NCI-H2196 treated with DMSO at 0.1 percent for 48 hours (cell line): ENCODE results near the gene UNC5C.

Experiments used
- DNase-seq: peaks from one replicate; lab custom pipeline; 2025; ENCODE audit not compliant: unreplicated experiment; lab: John Stamatoyannopoulos, UW

The UNC5C gene

GRCh38 chr4:95224402-95224801 lies 324.4 kb downstream of the UNC5C start:
- DNase-seq, result no peak

- no peak for DNase-seq
These were observed 328.3 kb downstream of the UNC5C start for GRCh38 chr4:95220205-95221175.

GRCh38 chr4:95219109-95219508 lies 329.7 kb downstream of the UNC5C start:
- no peak for DNase-seq

- DNase-seq, result no peak
These were observed 331.6 kb downstream of the UNC5C start for GRCh38 chr4:95217197-95217596.

DNA sequence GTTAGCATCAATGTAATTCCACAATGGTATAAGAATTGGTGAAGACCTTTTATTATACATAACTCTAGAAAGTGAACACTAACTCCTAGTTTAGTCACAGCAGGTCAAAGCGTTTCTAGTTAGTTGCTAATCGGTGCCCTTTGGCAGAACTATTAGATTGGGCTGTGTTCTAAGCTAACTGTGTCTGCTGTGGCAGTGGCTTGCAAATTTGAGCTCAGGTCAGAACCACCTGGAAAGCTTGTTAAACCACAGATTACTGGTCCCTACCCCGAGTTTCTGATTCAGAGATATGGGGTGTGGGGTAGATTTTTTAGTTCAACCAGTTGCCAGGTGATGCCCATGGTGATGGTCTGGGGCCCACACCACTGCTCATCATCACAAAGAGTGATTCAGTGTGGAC lies 332.1 kb downstream of the UNC5C start:
- no peak for DNase-seq

DNA sequence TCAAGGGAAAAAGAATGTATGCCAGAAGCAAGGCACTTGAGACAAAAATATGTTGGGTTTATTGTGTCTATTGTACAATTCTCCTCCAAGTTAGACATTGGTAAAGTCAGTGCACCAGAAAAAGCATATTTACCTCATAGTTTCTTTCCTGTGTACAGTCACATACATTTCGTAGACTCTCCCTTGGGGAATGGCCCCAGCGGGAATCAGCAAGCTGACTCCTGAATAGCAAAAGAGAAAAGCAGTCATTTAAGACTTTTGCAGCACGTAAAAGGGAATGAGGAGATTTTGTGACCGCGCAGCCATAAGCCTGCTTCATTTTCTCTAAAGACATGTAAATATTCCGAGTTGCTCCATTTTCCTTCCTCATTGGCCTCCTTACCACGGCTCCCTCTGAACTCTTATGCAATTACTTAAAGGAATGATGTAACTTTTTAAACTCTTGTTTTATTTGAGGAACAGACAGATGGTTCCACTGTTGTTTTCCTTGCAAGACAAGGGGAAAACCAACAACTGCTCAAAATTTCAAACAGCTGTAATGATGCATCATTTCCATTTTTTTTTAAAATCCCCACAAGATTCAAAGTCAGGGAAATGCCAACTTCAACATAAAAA lies 332.7 kb downstream of the UNC5C start:
- no peak for DNase-seq

DNA sequence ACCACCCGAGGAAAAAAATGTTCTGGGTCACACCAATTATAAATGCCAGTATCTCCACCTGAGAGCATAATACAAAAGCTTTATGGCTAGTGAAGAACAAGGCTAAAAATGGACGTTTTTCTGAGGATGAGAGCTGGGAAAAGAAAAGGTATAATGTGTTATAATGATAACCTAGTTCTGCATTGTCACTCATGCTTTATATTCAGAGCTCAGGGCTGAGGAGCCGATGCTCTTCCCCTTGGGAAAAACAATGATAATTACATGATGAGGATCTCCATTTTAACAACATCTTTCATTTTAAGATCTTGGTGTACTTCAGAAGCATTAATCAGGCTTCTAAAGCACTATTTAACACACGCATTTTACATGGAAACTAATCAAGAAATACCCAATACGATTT lies 333.7 kb downstream of the UNC5C start:
- DNase-seq, result no peak

DNA sequence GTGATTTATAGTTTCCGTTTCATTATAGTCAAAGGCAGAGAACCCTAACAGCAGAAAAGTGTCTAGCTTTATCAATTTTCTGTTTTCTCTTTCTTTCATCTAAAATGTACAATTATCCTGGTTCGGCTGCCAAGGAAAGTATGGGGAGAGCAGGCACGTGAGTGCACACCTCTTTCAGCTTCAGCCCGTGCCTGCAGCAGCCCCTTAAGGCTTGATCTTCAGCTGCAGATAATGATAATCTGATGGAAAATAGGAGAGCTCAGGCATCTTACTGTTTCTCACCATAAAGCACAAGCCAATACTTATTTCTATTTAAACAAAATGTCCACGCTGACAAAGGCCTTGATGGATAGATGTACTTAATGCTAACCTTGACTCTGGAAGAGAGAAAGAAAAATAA lies 334.4 kb downstream of the UNC5C start:
- DNase-seq, result no peak

DNA sequence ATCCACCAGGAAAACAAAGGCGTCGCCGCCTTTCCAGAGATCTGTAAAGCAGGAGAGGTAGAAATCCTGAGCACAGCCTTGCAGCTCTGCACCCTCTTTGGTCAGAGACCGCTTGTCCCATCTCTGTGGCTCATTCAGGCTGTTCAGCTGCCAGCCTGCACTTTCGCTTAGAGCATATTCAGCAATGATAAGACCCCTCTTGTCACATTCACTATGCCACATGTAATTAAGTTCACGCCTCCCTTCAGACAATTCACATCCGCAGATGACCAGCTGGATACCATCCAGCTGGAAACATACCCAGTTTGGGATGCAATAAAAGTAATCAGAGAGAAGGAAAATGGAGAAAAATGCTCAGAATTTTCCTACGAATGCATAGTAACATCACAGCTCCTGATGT lies 335.4 kb downstream of the UNC5C start:
- no peak for DNase-seq

DNA sequence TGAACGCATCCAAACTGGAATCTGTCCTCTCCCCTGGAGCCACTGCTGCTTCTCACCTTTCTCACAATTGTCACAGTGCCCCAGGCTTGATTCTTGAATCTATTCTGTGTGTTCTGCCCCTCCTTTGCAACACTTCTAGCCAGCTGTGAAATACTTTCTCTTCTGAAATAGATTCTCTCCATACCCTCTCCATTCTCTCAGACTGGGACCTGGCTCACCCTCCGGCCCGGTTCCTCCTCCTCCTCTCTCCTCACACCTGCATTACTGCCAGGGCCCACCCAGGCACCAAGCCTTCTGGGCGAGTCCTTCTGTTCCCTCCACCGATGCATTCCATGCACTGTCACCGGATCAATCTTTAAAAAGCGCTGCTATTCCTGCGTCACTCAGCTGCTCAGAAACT lies 336.1 kb downstream of the UNC5C start:
- no peak for DNase-seq

- no peak for DNase-seq
These were observed 338.8 kb downstream of the UNC5C start for GRCh38 chr4:95209927-95210326.

- DNase-seq, result no peak
These were observed 343.9 kb downstream of the UNC5C start for GRCh38 chr4:95204873-95205272.

- no peak for DNase-seq
These were observed 344.4 kb downstream of the UNC5C start for GRCh38 chr4:95204267-95204844.

- no peak for DNase-seq
These were observed 349.8 kb downstream of the UNC5C start for GRCh38 chr4:95198961-95199360.

- no peak for DNase-seq
These were observed 351.4 kb downstream of the UNC5C start for GRCh38 chr4:95197353-95197752.

- DNase-seq, result no peak
These were observed 355.2 kb downstream of the UNC5C start for GRCh38 chr4:95193391-95194224.

DNA sequence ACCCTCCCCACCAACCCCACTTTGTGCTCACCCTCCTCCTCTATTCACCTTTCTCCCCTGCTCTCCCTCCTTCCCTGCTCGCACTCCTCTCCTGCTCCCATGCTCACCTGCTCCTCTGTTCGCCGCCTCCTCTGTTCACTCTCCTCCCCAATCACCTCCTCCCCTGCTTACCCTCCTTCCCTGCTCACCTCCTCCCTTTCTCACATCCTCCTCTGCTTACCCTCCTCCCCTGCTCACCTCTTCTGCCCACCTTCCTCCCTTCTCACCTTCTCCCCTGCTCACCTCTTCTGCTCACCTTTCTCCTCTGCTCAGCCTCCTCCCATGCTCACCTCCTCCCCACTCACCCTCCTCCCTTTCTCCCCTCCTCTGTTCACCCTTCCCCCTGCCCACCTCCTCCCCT lies 357.2 kb downstream of the UNC5C start:
- no peak for DNase-seq

DNA sequence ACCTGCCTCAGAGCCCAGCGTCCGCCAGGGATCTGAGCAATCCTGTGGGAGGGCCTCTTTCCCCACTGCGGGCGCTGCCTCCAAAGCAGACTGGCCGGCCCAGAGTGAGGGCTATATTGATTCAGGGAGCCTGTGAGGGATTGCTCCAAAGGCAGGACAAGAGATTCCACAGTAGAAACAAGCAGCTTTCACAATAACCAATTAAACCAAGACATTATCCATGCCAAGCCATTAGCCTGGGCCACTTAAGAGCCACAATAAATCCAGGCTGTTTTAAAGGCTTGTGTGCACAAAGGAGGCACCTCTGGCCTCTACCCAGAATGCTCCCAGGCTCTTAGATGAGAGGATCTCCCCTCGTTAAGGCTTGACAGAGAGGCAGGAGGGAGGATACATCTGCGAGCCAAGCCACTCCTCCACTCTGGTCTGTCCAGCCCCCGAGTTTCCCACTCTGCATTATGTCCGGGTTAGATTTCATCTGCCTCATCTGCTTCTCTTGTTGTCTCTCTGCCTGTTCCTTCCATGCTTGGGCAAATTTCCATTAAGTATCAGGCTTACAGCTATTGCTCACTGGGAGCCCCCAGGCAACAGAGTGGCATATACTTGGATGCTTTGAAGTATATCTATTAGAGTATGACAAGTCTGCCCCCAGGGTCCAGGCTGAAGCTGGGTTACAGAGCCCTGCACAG lies 357.9 kb downstream of the UNC5C start:
- DNase-seq, result no peak

GRCh38 chr4:95188701-95189370 lies 359.9 kb downstream of the UNC5C start:
- no peak for DNase-seq

GRCh38 chr4:95186666-95187065 lies 362.1 kb downstream of the UNC5C start:
- no peak for DNase-seq
